ENCODE results near the gene RPL18.

Gene RPL18

GRCh38 chr19:48619692-48620585 lies 961 bp upstream of the RPL18 start:
- no peak; the same call in 1 of the 2 replicates for TF ChIP-seq SPI1 (IDR thresholded peaks at IDR 0.05; ENCODE audit: borderline replicate concordance, low read depth)
- TF ChIP-seq POLR2AphosphoS5 (IDR thresholded peaks at IDR 0.05; ENCODE audit: low read depth), result no peak
- TF ChIP-seq CTCF (IDR thresholded peaks at IDR 0.05; ENCODE audit: insufficient read depth, low read length), result no peak
- no peak for TF ChIP-seq GABPA (IDR thresholded peaks at IDR 0.05; ENCODE audit: low read depth)
- TF ChIP-seq REST (IDR thresholded peaks at IDR 0.05; ENCODE audit: insufficient replicate concordance, low read depth), result no peak
- H3K4me3 ChIP-seq (replicated peaks; ENCODE audit: insufficient read depth, low read length), result peak overlapping the region; percentile 91
- peak overlapping the region; percentile 87 for H3K27ac ChIP-seq (replicated peaks)
- DNase-seq (ENCODE audit: low read depth in 1 of 2, low spot score in 1 of 2), result no peak
- no peaks in the 10 kb centered on the region for H3K27me3 ChIP-seq (ENCODE audit: insufficient read depth, poor library complexity, severe bottlenecking)

- DNase-seq (ENCODE audit: low read depth in 1 of 2, low spot score in 1 of 2), result no peak
- no peak for TF ChIP-seq REST (IDR thresholded peaks at IDR 0.05; ENCODE audit: insufficient replicate concordance, low read depth)
- TF ChIP-seq POLR2AphosphoS5 (IDR thresholded peaks at IDR 0.05; ENCODE audit: low read depth), result no peak
- TF ChIP-seq CTCF (IDR thresholded peaks at IDR 0.05; ENCODE audit: insufficient read depth, low read length), result no peak
- no peak for TF ChIP-seq SPI1 (IDR thresholded peaks at IDR 0.05; ENCODE audit: borderline replicate concordance, low read depth)
- TF ChIP-seq GABPA (IDR thresholded peaks at IDR 0.05; ENCODE audit: low read depth), result no peak
- Histone ChIP-seq H3K4me3 (replicated peaks; ENCODE audit: insufficient read depth, low read length) (peak overlapping the region; percentile 91), H3K27me3 (ENCODE audit: insufficient read depth, poor library complexity, severe bottlenecking) (no peaks in the 10 kb centered on the region), H3K27ac (replicated peaks) (peak overlapping the region; percentile 87)
Measured at GRCh38 chr19:48618278-48618915, 581 bp downstream of the RPL18 start.

- Histone ChIP-seq H3K27ac (replicated peaks) (peak overlapping the region; percentile 87), H3K4me3 (replicated peaks; ENCODE audit: insufficient read depth, low read length) (peak overlapping the region; percentile 91), H3K27me3 (ENCODE audit: insufficient read depth, poor library complexity, severe bottlenecking) (no peaks in the 10 kb centered on the region)
- TF ChIP-seq POLR2AphosphoS5 (IDR thresholded peaks at IDR 0.05; ENCODE audit: low read depth) (no peak), REST (IDR thresholded peaks at IDR 0.05; ENCODE audit: insufficient replicate concordance, low read depth) (no peak), CTCF (IDR thresholded peaks at IDR 0.05; ENCODE audit: insufficient read depth, low read length) (no peak), GABPA (IDR thresholded peaks at IDR 0.05; ENCODE audit: low read depth) (no peak), SPI1 (IDR thresholded peaks at IDR 0.05; ENCODE audit: borderline replicate concordance, low read depth) (no peak)
- no peak for DNase-seq (ENCODE audit: low read depth in 1 of 2, low spot score in 1 of 2)
Measured at GRCh38 chr19:48617146-48617937, 1.6 kb downstream of the RPL18 start.
